ENCODE results near the gene TTLL3. TPM values are rescaled to one million over a fixed set of nuclear protein-coding genes. Genes with fewer than 3 reads are reported as not detected.
"Not testable (repeated sequence)": the region's sequence is repeated elsewhere in the genome, so short reads cannot be mapped to it uniquely, and the experiment has no call there.

The TTLL3 gene
- total RNA-seq, 6 donors from 2014 or later = 33.0 to 544 (median 64.4) TPM

- TF ChIP-seq CTCF (IDR thresholded peaks at IDR 0.05) (no peak), POLR2A (IDR thresholded peaks at IDR 0.05) (no peak), EP300 (IDR thresholded peaks at IDR 0.05) (no peak), POLR2AphosphoS5 (IDR thresholded peaks at IDR 0.05) (no peak)
- Histone ChIP-seq H3K4me1 (peaks cover 20 to 42% (median 25%) of the 10 kb centered on the region in 4 donors), H3K9me3 (no peaks in the 10 kb centered on the region), H3K4me3 (no peak overlapping the region), H3K27me3 (no peaks in the 10 kb centered on the region), H3K27ac (peak overlapping the region in 1 of 4 donors; percentile 65), H3K36me3 (no peaks in the 10 kb centered on the region)
- DNase-seq (no peak), ATAC-seq (ENCODE audit: low FRiP score in 2 of 2) (no peak)
- WGBS, 2 donors = 79 to 80% methylated on average over 5 of the region's 5 CpGs
These were observed 51.6 kb downstream of the TTLL3 start for GRCh38 chr3:9861626-9862130.

GRCh38 chr3:9862391-9863057, 52.5 kb downstream of the TTLL3 start:
- WGBS, 2 donors = 29 to 32% methylated on average over 4 to 38 of the region's 45 CpGs
- no peaks in the 10 kb centered on the region for H3K36me3 ChIP-seq
- H3K9me3 ChIP-seq = no peaks in the 10 kb centered on the region
- H3K27me3 ChIP-seq = no peaks in the 10 kb centered on the region
- DNase-seq (peak; percentile 59 to 91), ATAC-seq (ENCODE audit: low FRiP score in 2 of 2) (peak; percentile 58 to 89)
- peak overlapping the region in 3 of 4 donors; percentile 15 to 65 (median 52) for H3K27ac ChIP-seq
- no peak for TF ChIP-seq POLR2AphosphoS5 (IDR thresholded peaks at IDR 0.05)
- TF ChIP-seq POLR2A (IDR thresholded peaks at IDR 0.05) = no peak
- TF ChIP-seq CTCF (IDR thresholded peaks at IDR 0.05) = peak in 4 of 6 experiments; percentile 31 to 50 (median 40)
- no peak for TF ChIP-seq EP300 (IDR thresholded peaks at IDR 0.05)
- H3K4me3 ChIP-seq = peak overlapping the region; percentile 14 to 52 (median 38)
- peaks cover 20 to 47% (median 25%) of the 10 kb centered on the region in 4 donors for H3K4me1 ChIP-seq

GRCh38 chr3:9863058-9863772, 53.2 kb downstream of the TTLL3 start:
- H3K27ac ChIP-seq = peak overlapping the region in 2 of 4 donors; percentile 52 to 65
- ATAC-seq (ENCODE audit: low FRiP score in 2 of 2) = peak in 1 of 2 donors; percentile 7
- H3K4me3 ChIP-seq = peak overlapping the region; percentile 14 to 52 (median 38)

GRCh38 chr3:9864200-9864927, 54.3 kb downstream of the TTLL3 start:
- Histone ChIP-seq H3K27ac (peak overlapping the region; percentile 36 to 81 (median 70)), H3K9me3 (no peaks in the 10 kb centered on the region), H3K4me3 (peak overlapping the region in 1 of 4 donors; percentile 4), H3K36me3 (no peaks in the 10 kb centered on the region), H3K27me3 (no peaks in the 10 kb centered on the region), H3K4me1 (peaks cover 20 to 47% (median 25%) of the 10 kb centered on the region in 4 donors)
- TF ChIP-seq EP300 (IDR thresholded peaks at IDR 0.05) (peak in 1 of 4 donors; percentile 13), CTCF (IDR thresholded peaks at IDR 0.05) (no peak), POLR2AphosphoS5 (IDR thresholded peaks at IDR 0.05) (peak in 1 of 2 donors; percentile 46)
- peak; percentile 47 to 57 for ATAC-seq (ENCODE audit: low FRiP score in 2 of 2)
- WGBS, 2 donors = 53 to 57% methylated on average over 13 to 14 of the region's 16 CpGs
- DNase-seq = peak; percentile 77 to 89

More at GRCh38 chr3:9863058-9863772, 53.2 kb downstream of the TTLL3 start:
- H3K9me3 ChIP-seq = no peaks in the 10 kb centered on the region
- no peaks in the 10 kb centered on the region for H3K36me3 ChIP-seq
- peaks cover 20 to 47% (median 25%) of the 10 kb centered on the region in 4 donors for H3K4me1 ChIP-seq
- TF ChIP-seq POLR2AphosphoS5 (IDR thresholded peaks at IDR 0.05) = no peak
- no peak for TF ChIP-seq POLR2A (IDR thresholded peaks at IDR 0.05)
- TF ChIP-seq EP300 (IDR thresholded peaks at IDR 0.05) = no peak
- TF ChIP-seq CTCF (IDR thresholded peaks at IDR 0.05) = no peak
- 58 to 68% methylated on average over 19 to 22 of the region's 22 CpGs for WGBS, 2 donors
- no peak for DNase-seq
- H3K27me3 ChIP-seq = no peaks in the 10 kb centered on the region

GRCh38 chr3:9865125-9865637, 55.1 kb downstream of the TTLL3 start:
- not testable (repeated sequence) for ATAC-seq (ENCODE audit: low FRiP score in 2 of 2)
- WGBS, 2 donors = 78 to 87% methylated on average over 10 of the region's 10 CpGs

More at GRCh38 chr3:9865125-9865637, 55.1 kb downstream of the TTLL3 start:
- Histone ChIP-seq H3K27ac (peak overlapping the region; percentile 36 to 81 (median 70)), H3K4me1 (peaks cover 20 to 47% (median 25%) of the 10 kb centered on the region in 4 donors)
- not testable (repeated sequence) for H3K4me3 ChIP-seq, H3K27me3 ChIP-seq, H3K36me3 ChIP-seq, DNase-seq, H3K9me3 ChIP-seq

Data from upper lobe of left lung (tissue), 6 donors.